Breast epithelium (tissue), 4 donors: ENCODE data around the gene NCOA1. TPM values are rescaled to one million over a fixed set of nuclear protein-coding genes. Genes with fewer than 3 reads are reported as not detected.
"Not testable (repeated sequence)": the region's sequence is repeated elsewhere in the genome, so short reads cannot be mapped to it uniquely, and the experiment has no call there.

Experiments used
- DNase-seq, 2 donors: peaks; one replicate each; pipeline ENCODE4 v3.0.0-alpha.2; 2019; ENCODE audit warnings: low spot score in 2 of 2
- H3K27ac ChIP-seq, 2 donors: fragments of 200-600 bp; sonication (generic) in 1 of 2; one replicate each; pipeline ENCODE4 v1.5.1; 2016 to 2019; ENCODE audit warnings: mild to moderate bottlenecking in 1 of 2
- H3K27me3 ChIP-seq, 2 donors: fragments of 200-600 bp; sonication (generic) in 1 of 2; one replicate each; pipeline versions ENCODE4 v1.5.1 to v1.6.0; 2017 to 2019; ENCODE audit warnings: control low read depth in 1 of 2, mild to moderate bottlenecking in 1 of 2
- H3K36me3 ChIP-seq: fragments of 200-600 bp; one replicate; pipeline ENCODE4 v1.5.1; 2019
- H3K4me1 ChIP-seq, 2 donors: fragments of 200-600 bp; sonication (generic); one replicate each; pipeline ENCODE4 v1.5.1; 2016 to 2019; ENCODE audit warnings: control low read depth in 1 of 2
- H3K4me3 ChIP-seq, 3 donors: fragments of 200-600 bp; sonication (generic); 1 replicate in 2 of 3; 2 replicates in 1 of 3; pipeline ENCODE4 v1.5.1; 2016 to 2019; ENCODE audit warnings: mild to moderate bottlenecking in 3 of 3, moderate library complexity in 2 of 3
- H3K9me3 ChIP-seq, 2 donors: fragments of 200-600 bp; sonication (generic) in 1 of 2; one replicate each; pipeline ENCODE4 v1.5.1; 2016 to 2019; ENCODE audit warnings: control low read depth in 1 of 2
- POLR2A ChIP-seq: fragments of 450-650 bp; IDR thresholded peaks from one replicate; pipeline ENCODE4 v1.6.1; 2016; ENCODE audit warnings: antibody characterized with exemption, mild to moderate bottlenecking, moderate library complexity
- POLR2AphosphoS5 ChIP-seq, 3 donors: sonication (generic); formaldehyde crosslinking; IDR thresholded peaks; one replicate each; pipeline ENCODE4 v1.6.1; 2017; ENCODE audit warnings: antibody characterized with exemption in 3 of 3
- intact Hi-C: fragments of 100-400 bp; cut with DNase I; formaldehyde crosslinking; loops from one replicate; pipeline ENCODE4 v1.15.1; 2023; ENCODE audit warnings: low total_unique reads
- total RNA-seq, 3 donors: library from RNA; depleted of rRNA; stranded (reverse); fragments of >200 nt; gene quantifications; one replicate each; pipeline ENCODE4 v1.1.0, GENCODE V29; 2016
- TF ChIP-seq, protein P1 (sequence below), 3 donors: fragments of 450-650 bp; IDR thresholded peaks; one replicate each; pipeline ENCODE4 v1.5.1; 2016 to 2017; ENCODE audit warnings: antibody characterized with exemption in 3 of 3, mild to moderate bottlenecking in 3 of 3, moderate library complexity in 3 of 3

Gene NCOA1
- total RNA-seq, 3 donors from 2014 or later, result 66.4 to 83.4 (median 69.2) TPM

DNA sequence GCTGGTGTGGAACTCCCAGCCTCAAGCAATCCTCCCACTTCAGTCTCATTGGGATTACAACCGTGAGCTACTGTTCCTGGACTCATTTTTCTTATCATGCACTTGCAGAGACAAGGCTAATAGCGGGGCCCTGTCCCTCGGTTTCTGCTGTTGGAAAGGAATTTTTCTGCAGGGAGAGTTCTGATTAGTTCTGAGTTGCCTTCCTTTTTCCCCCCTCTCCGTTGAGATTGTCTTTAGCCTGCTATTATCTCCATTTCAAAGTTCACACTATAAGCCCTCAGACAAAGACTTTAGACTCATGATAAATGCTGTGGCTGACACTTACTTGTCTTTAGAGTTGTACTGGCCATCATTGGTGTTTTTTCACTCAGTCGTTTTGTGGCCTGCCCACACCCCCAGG, 97.2 kb downstream of the NCOA1 start:
- intact Hi-C loops, result no loop called here
- Histone ChIP-seq H3K27ac (no peak overlapping the region), H3K4me3 (no peak overlapping the region), H3K9me3 (no peaks in the 10 kb centered on the region), H3K27me3 (no peaks in the 10 kb centered on the region), H3K36me3 (no peaks in the 10 kb centered on the region), H3K4me1 (no peaks in the 10 kb centered on the region)
- DNase-seq, result no peak
- TF ChIP-seq, protein P1, sequence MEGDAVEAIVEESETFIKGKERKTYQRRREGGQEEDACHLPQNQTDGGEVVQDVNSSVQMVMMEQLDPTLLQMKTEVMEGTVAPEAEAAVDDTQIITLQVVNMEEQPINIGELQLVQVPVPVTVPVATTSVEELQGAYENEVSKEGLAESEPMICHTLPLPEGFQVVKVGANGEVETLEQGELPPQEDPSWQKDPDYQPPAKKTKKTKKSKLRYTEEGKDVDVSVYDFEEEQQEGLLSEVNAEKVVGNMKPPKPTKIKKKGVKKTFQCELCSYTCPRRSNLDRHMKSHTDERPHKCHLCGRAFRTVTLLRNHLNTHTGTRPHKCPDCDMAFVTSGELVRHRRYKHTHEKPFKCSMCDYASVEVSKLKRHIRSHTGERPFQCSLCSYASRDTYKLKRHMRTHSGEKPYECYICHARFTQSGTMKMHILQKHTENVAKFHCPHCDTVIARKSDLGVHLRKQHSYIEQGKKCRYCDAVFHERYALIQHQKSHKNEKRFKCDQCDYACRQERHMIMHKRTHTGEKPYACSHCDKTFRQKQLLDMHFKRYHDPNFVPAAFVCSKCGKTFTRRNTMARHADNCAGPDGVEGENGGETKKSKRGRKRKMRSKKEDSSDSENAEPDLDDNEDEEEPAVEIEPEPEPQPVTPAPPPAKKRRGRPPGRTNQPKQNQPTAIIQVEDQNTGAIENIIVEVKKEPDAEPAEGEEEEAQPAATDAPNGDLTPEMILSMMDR (IDR thresholded peaks at IDR 0.05), result no peak
- no peak for TF ChIP-seq POLR2A
- TF ChIP-seq POLR2AphosphoS5 (IDR thresholded peaks at IDR 0.05), result no peak

DNA sequence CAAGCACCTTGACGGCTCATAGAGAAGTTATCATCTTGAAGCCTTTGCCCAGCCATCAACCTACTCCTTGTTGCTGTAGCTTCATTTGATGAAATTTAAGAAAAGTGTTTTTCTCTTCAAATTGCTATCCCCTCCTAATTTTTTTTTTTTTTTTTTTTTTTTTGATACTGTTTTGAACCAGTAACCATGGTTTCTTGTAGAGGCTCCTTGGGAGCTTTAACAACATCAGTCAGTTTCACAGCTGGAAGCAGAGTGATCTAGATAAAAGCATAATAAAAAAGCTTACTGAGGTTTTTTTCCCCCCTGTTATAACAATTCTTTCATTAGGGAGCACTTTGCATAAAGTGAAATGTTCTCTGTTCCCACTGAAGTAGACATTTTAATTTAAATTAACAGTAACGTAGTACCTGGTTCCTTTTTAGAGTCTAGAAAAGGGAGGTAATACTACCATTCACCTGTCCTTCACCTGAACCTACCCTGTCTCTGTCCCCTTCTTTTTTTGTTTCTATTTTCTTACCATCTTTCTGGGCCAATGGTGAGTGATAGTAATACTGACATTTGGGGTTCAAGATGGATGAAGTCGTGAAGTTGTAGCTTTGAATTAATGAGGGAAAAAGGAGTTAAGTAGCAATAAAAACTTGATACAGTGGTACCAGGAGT, 101.5 kb downstream of the NCOA1 start:
- H3K4me3 ChIP-seq, result no peak overlapping the region
- no peaks in the 10 kb centered on the region for H3K27me3 ChIP-seq
- no peak for DNase-seq
- no peak overlapping the region for H3K27ac ChIP-seq
- TF ChIP-seq POLR2A (no peak), POLR2AphosphoS5 (IDR thresholded peaks at IDR 0.05) (no peak)
- TF ChIP-seq, protein P1 (IDR thresholded peaks at IDR 0.05), result no peak
- intact Hi-C loops, result no loop called here
- H3K36me3 ChIP-seq, result no peaks in the 10 kb centered on the region
- H3K9me3 ChIP-seq, result no peaks in the 10 kb centered on the region
- no peaks in the 10 kb centered on the region for H3K4me1 ChIP-seq

DNA sequence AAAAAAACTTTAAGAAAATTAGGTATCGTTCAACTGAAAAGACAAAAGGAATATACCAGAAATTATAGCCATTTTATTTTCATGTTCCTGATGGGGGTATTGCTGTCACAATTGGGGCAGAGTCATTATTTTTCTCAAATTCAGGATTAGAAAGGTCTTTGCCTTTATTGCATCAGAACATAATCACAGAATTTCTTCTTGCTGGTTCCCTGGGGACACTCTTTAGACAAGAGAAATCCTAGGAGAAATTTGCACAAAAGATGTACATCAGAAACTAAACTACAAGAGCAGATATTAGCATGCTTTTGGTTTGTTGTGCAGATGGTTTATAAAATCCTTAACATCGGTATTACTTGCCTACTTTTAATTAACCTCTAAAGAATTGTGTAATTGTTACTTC, 103.2 kb downstream of the NCOA1 start:
- intact Hi-C loops, result no loop called here
- TF ChIP-seq, protein P1 (IDR thresholded peaks at IDR 0.05), result no peak
- no peak for TF ChIP-seq POLR2A
- no peak for TF ChIP-seq POLR2AphosphoS5 (IDR thresholded peaks at IDR 0.05)
- H3K27me3 ChIP-seq, result no peaks in the 10 kb centered on the region
- no peak overlapping the region for H3K27ac ChIP-seq
- no peak for DNase-seq
- H3K4me1 ChIP-seq, result no peaks in the 10 kb centered on the region
- H3K9me3 ChIP-seq, result no peaks in the 10 kb centered on the region
- H3K4me3 ChIP-seq, result no peak overlapping the region
- H3K36me3 ChIP-seq, result no peaks in the 10 kb centered on the region

DNA sequence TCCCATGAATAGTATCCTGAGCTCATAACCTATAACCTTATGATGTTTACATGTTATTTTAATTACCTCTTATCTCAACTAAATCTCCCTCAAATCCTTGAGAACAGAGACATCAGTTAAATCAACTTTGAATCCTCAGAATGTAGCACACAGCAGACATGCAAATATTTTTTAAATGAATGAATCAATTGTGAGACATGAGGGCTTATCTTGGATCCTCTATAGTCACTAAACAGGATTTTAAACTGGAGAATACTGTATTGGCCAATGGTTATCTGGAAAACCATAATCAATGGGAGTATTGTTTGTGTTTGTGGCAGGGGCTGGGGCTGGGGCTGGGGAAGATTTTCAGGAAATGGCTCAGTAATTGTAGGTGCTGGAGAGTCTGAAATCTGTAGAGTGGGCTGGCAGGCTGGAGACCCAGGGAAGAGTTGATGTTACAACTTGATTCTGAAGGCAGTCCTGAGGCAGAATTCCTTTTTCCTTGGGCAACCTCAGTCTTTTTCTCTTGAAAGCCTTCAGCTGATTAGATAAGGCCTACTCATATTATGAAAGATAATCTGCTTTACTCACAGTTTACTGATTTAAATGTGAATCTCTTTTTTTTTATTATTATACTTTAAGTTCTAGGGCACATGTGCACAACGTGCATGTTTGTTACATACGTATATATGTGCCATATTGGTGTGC, 106.3 kb downstream of the NCOA1 start:
- intact Hi-C loops, result no loop called here

DNA sequence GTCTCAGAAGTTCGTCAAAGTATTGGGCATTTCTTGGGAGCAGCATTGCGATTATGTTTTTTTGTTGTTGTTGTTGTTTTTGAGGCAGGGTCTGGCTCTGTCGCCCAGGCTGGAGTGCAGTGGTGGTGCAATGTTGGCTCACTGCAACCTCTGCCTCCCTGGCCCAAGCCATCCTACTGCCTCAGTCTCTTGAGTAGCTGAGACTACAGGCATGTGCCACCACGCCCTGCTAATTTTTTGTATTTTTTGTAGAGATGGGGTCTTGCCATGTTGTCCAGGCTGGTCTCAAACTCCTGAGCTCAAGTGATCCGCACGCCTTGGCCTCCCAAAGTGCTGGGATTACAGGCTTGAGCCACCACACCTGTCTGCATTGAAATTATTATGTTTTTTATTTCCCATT, 109.1 kb downstream of the NCOA1 start:
- H3K4me3 ChIP-seq, H3K27ac ChIP-seq, H3K27me3 ChIP-seq, intact Hi-C loops, DNase-seq, H3K36me3 ChIP-seq, H3K4me1 ChIP-seq, H3K9me3 ChIP-seq: not testable (repeated sequence)

More for the DNA sequence above, 106.3 kb downstream of the NCOA1 start:
- Histone ChIP-seq H3K4me3 (no peak overlapping the region), H3K27me3 (no peaks in the 10 kb centered on the region), H3K9me3 (no peaks in the 10 kb centered on the region), H3K36me3 (no peaks in the 10 kb centered on the region), H3K4me1 (no peaks in the 10 kb centered on the region), H3K27ac (no peak overlapping the region)
- DNase-seq, result no peak
- TF ChIP-seq POLR2AphosphoS5 (IDR thresholded peaks at IDR 0.05) (no peak), POLR2A (no peak)
- TF ChIP-seq, protein P1 (IDR thresholded peaks at IDR 0.05), result no peak
